GM21825 (cell line): ENCODE measurements around the gene EXOC8.
A peak's percentile ranks its signal among the peaks of the same experiment; 100 is the strongest.
"Not testable (repeated sequence)": the region's sequence is repeated elsewhere in the genome, so short reads cannot be mapped to it uniquely, and the experiment has no call there.

Experiments
- ATAC-seq: cut with Tn5 transposase; IDR thresholded peaks from one replicate; pipeline ENCODE4 v1.9.1; 2021; ENCODE audit warnings: mild to moderate bottlenecking, moderate library complexity; ENCODE audit not compliant: unreplicated experiment

Gene EXOC8

GRCh38 chr1:231354330-231355020 is 16.8 kb upstream of the EXOC8 start:
- no peak for ATAC-seq

DNA sequence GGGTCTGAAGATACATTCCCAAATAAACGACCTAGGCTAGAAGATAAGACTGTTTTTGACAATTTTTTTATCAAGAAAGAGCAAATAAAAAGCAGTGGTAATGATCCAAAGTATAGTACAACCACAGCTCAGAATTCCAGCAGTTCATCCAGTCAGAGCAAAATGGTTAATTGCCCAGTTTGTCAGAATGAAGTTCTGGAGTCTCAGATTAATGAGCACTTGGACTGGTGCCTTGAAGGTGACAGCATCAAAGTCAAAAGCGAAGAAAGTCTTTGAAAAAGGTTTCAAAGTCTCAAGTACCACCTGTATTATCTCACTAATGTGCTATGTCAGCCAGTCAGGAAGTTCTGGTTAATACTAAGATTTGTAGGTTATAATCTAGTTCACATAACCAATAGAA is 15.4 kb upstream of the EXOC8 start:
- no peak for ATAC-seq

DNA sequence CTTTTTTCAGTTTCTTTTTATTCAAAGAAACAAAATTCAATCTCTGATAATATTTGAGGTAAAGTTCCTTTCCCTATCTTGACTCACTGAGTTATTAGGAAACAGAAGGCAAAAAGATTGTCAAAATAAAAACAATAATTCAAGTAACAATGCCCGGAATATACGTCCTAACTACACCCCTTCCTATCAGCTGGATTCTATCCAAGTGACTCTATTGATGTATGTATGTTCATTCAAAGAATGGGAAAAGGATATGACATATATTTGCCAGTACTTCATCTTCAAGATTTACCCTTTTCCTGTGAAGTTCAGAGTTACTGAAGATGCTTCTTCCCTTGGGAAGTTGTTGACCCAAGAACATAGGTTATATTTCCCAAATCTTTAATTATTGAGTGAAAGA is 14.2 kb upstream of the EXOC8 start:
- ATAC-seq, result no peak

DNA sequence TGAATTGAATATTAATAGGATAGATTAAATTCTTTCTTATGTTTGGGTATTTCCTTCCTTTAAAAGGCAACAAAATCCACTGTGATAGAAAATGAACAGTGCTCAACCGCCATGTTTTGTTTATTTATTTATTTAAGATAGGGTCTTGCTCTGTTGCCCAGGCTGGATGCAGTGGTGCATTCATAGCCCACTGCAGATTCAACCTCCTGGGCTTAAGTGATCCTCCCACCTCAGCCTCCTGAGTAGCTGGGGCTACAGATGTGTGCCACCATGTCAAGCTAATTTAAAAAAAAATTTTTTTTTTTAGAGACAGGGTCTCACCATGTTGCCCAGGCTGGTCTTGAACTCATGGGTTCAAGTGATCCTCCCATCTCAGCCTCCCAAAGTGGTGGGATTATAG is 11.2 kb upstream of the EXOC8 start:
- not testable (repeated sequence) for ATAC-seq

DNA sequence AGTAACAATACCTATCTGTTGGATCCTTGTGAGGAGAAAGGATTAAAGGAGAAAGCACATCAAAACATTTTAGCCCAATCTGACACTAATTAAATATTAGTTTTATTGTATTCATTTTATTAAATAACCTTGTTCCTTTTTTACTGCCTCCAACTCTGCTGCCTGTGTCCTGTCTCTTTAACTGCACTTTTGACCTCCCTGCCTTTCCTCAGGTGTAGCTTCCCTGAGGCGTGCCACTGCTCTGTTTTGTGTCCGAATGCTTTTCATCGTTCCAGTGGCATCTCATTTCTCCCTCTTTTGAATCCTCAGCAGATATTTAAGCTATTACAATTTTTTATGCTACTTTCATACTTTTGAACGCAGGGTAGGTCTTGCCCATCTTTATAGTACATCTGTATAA is 10.8 kb upstream of the EXOC8 start:
- ATAC-seq, result no peak

DNA sequence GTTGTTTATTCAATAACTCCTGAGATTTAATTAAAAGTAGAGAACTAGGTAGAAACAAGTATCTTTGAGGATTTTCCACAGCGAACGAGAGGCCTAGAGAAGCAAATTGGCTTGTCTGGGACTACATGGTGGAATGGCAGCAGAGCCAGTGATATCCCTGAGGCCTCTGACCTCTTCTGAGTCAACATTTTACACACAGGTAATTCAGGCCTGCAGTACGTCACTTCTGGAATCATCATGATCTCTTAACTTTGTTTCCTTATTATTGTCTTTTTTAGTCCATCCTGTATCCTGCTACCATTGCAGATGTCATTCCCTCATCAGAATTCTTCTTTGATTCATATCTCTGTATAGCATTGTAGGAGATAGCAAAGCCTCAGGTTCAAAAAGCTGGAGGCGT is 10.3 kb upstream of the EXOC8 start:
- ATAC-seq, result no peak

GRCh38 chr1:231340328-231341013 is 2.8 kb upstream of the EXOC8 start:
- no peak for ATAC-seq

DNA sequence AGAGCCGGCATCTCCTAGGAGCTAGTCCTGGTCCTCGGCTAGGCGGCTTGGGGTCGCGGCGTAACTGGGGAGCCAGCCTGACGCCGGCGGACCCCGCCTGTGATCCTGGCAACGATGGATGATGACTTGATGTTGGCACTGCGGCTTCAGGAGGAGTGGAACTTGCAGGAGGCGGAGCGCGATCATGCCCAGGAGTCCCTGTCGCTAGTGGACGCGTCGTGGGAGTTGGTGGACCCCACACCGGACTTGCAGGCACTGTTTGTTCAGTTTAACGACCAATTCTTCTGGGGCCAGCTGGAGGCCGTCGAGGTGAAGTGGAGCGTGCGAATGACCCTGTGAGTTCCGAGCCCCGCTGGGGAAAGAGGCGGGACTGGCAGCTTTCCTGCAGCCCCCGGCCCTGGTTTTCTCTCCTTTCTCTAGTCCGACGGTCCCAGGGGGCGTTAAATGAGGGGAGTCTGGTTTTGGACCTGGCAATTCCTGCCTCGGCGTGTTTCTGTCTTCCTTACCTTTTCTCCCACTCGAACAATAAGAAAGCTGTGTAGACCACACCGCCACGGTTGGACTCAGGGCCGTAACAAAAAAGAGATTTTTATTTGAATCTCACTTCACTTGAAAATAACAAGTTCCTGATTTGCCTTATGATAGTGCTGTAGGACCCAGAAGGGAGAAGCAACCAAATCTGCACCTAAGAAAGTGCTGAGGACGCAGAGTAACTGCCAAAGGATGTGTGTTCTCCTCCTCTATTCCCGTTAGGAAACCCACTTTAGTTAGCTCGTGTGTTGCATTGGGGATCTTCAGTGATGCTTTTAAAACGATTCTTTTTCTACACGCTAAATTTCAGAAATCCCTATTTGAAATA is 847 bp upstream of the EXOC8 start, which contains the start of gene SPRTN:
Gene SPRTN (plus strand): TSS at position 24 of the 859 bp plus-strand sequence. CDS start 91 bp downstream, at position 115.
- peak; percentile 11 for ATAC-seq

DNA sequence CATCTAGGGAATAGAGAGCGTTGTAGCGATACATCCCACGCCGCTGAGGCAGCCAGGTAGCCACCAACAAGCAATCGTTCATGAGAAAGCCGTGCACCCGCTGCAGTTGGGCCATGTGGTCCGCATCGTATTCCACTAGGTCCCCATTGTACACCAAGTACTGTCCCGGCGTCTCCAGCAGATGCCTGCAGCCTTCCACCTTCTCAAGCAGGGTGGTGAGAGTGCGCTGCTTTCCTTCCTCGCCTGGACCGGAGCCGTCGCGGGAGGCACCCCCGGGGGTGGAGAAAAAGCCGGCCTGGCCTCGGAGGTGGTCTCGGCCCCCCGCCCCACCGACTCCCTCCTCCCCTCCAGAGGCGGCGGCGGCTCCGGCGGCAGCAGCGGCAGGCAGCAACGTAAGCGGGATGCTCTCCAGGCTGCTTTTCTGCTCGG is 595 bp downstream of the EXOC8 start:
- peak; percentile 3 for ATAC-seq

DNA sequence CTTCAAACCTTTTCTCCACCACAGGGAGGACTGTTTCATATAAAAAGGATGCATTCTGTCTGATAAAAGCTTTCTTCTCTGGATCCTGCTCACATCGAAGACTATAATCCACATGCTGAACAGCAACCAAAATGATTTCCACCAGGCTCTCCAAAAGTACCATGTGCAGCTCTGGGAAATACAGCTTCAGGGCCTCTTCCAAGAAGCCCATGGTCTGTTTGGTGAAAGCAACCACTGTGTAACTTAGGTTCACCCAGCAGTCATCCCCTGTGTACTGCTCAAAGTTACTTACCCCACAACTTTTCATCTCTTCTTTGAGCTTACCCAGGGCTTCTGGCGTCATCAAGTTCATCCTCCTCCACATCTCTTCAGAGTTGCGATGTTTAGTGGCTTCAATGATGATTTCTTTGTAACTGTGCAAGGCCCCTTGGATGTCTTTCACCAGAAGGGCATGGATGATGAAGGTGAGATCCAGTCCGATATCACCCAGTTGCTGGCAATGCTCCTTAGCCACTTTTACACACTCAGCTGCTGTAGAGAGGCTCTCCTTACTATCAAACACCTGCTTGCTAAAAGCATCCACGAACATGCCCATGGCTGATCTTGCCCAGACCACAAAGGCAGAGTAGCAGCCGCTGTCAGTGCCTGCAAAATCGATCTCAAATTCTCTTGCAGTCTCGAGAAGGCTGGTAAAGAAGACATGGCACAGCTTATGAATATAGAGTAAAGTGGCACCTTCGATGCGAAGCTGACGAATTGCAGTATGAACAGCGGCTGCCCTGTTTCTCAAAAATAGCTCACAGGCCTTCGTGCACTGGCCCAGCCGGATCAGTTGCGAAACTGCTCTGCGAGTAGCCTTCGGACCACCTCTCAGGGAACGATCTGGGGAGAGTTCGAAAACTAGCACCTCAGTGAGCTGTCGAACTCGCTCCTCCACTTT is 1.7 kb downstream of the EXOC8 start:
- ATAC-seq, result no peak

GRCh38 chr1:231334952-231335351 is 2.7 kb downstream of the EXOC8 start:
- no peak for ATAC-seq

- ATAC-seq, result no peak
Observed at GRCh38 chr1:231334079-231334666, 3.5 kb downstream of the EXOC8 start.

DNA sequence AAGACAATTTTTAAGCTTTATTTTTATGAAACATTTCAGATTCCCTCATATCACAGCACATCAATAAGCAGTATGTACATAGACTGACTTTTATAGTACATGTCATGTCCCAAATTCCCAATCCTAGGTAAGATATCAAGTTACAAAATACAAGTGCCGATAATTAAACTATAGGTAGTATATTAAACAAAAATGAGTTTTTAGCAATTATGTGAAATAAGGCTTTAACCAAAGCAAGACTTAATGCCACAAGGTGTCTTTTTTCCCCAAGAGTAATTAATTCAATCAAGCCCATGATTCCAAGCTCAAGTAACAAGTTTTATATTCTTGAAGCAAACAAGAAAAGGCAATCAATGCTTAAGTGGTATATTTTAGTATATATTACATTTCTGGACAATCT is 4.9 kb downstream of the EXOC8 start:
- ATAC-seq, result no peak

- ATAC-seq, result no peak
Observed at GRCh38 chr1:231329483-231329882, 8.2 kb downstream of the EXOC8 start.

DNA sequence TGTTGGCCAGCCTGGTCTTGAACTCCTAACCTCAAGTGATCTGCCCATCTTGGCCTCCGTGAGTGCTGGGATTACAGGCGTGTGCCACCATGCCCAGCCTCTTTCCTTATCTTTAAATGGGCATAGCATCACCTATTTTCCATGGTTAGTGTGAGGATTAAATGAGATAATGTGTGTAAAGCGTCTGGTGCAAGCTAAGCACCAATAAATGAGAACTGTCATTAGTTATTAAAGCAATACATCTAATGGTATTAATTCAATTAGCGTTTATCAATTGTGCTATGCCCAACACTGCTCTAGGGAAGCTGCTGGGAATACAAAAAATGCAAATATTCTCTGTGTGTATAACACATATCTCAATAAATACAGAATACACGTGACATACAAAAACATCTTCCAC is 10.0 kb downstream of the EXOC8 start:
- no peak for ATAC-seq

DNA sequence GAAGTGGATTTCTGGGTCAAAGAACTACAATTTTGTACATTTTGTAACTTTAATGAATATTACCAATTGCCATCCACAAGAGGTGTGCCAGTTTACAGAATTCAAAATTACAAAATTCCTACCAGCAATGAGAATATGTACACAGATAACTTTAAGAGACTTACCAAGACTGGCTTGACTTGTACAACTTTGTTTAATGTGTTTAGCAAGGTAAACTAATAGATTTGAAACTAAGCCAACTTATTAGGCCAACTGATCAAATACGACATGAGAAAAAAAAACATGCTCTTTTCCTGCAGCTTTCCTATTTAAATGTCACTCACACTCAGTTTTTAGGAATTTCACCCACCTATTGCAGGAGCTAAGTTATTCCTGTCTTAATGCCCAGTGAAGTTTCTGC is 11.4 kb downstream of the EXOC8 start:
- ATAC-seq, result no peak

DNA sequence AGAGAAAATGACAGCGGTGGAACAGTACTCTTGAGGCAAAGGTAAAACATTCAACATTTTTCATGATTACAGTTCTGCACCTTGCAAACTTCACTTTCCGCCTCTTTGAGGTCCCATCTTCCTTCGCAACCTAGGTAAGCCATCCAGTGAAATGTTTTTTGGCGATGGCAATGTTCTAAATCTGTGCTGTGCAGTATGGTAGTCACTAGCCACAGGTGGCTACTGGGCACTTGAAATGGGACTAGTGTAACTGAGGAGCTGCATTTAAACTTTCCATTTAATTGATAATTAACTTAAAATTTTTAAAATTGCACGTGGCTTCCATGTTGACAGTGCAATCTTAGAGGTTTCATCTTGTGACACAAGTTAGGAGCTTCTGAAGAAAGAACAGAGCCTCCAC is 13.0 kb downstream of the EXOC8 start:
- ATAC-seq, result no peak

- ATAC-seq, result no peak
Observed at GRCh38 chr1:231322880-231323530, 14.6 kb downstream of the EXOC8 start.

GRCh38 chr1:231319080-231319479 is 18.6 kb downstream of the EXOC8 start:
- no peak for ATAC-seq

DNA sequence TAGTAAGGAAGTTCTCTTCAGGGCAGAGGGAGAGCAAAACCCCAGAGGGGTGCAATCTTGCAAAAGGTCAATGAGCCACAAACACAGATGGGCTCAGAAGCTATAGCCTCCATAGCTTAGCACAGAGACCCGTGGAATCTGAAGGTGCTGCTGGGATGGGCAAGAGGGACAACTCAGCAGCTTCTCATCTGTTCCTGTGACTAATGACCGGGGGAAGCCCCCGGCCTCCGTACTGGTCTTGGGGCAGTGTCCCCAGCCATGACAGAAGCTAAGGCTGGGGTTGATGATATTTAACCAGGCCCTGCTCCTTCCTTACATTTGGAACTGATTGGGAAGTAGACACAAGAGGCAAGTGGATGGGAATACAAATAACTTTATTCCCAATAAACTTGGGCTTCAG is 19.1 kb downstream of the EXOC8 start:
- ATAC-seq, result no peak
